ENCODE data around the gene PEAK1.
A peak's percentile ranks its signal among the peaks of the same experiment; 100 is the strongest.
"Not testable (repeated sequence)": the region's sequence is repeated elsewhere in the genome, so short reads cannot be mapped to it uniquely, and the experiment has no call there.

PEAK1 gene

GRCh38 chr15:77425104-77425503, 5.2 kb upstream of the PEAK1 start:
- no peak for DNase-seq (ENCODE audit: extremely low spot score, insufficient read length, low read depth)
- FAIRE-seq = no peak

- FAIRE-seq (no peak), DNase-seq (ENCODE audit: extremely low spot score, insufficient read length, low read depth) (no peak)
Observed at GRCh38 chr15:77421370-77421700, 1.4 kb upstream of the PEAK1 start.

GRCh38 chr15:77420610-77421369, 886 bp upstream of the PEAK1 start, which contains the start of gene HMG20A:
HMG20A (plus strand) TSS chr15:77420888; CDS start chr15:77458408, 37,520 bp downstream.
- DNase-seq (ENCODE audit: extremely low spot score, insufficient read length, low read depth) (no peak), FAIRE-seq (no peak)

- FAIRE-seq (peak; percentile 44), DNase-seq (ENCODE audit: extremely low spot score, insufficient read length, low read depth) (no peak)
Observed at GRCh38 chr15:77418966-77419835, 703 bp downstream of the PEAK1 start.

- FAIRE-seq = no peak
- DNase-seq (ENCODE audit: extremely low spot score, insufficient read length, low read depth) = no peak
Observed at GRCh38 chr15:77418391-77418965, 1.4 kb downstream of the PEAK1 start.

- no peak for FAIRE-seq
- DNase-seq (ENCODE audit: extremely low spot score, insufficient read length, low read depth) = no peak
Observed at GRCh38 chr15:77417602-77418001, 2.3 kb downstream of the PEAK1 start.

GRCh38 chr15:77416954-77417353, 3.0 kb downstream of the PEAK1 start:
- no peak for DNase-seq (ENCODE audit: extremely low spot score, insufficient read length, low read depth)
- FAIRE-seq = no peak

GRCh38 chr15:77416148-77416455, 3.8 kb downstream of the PEAK1 start:
- no peak for DNase-seq (ENCODE audit: extremely low spot score, insufficient read length, low read depth)
- FAIRE-seq = no peak

- no peak for FAIRE-seq
- DNase-seq (ENCODE audit: extremely low spot score, insufficient read length, low read depth) = no peak
Observed at GRCh38 chr15:77415450-77416147, 4.3 kb downstream of the PEAK1 start.

- no peak for FAIRE-seq
- no peak for DNase-seq (ENCODE audit: extremely low spot score, insufficient read length, low read depth)
Observed at GRCh38 chr15:77414789-77415442, 5.0 kb downstream of the PEAK1 start.

- DNase-seq (ENCODE audit: extremely low spot score, insufficient read length, low read depth) = no peak
- no peak for FAIRE-seq
Observed at GRCh38 chr15:77413699-77414349, 6.1 kb downstream of the PEAK1 start.

- FAIRE-seq = no peak
- no peak for DNase-seq (ENCODE audit: extremely low spot score, insufficient read length, low read depth)
Observed at GRCh38 chr15:77412972-77413698, 6.8 kb downstream of the PEAK1 start.

GRCh38 chr15:77411619-77411976, 8.3 kb downstream of the PEAK1 start:
- DNase-seq (ENCODE audit: extremely low spot score, insufficient read length, low read depth) (no peak), FAIRE-seq (no peak)

- DNase-seq (ENCODE audit: extremely low spot score, insufficient read length, low read depth) = no peak
- peak; percentile 73 for FAIRE-seq
Observed at GRCh38 chr15:77410701-77411618, 8.9 kb downstream of the PEAK1 start.

GRCh38 chr15:77410157-77410500, 9.8 kb downstream of the PEAK1 start:
- not testable (repeated sequence) for DNase-seq (ENCODE audit: extremely low spot score, insufficient read length, low read depth); FAIRE-seq

- FAIRE-seq (peak; percentile 92), DNase-seq (ENCODE audit: extremely low spot score, insufficient read length, low read depth) (no peak)
Observed at GRCh38 chr15:77409259-77410156, 10.4 kb downstream of the PEAK1 start.

GRCh38 chr15:77406846-77407245, 13.1 kb downstream of the PEAK1 start:
- no peak for DNase-seq (ENCODE audit: extremely low spot score, insufficient read length, low read depth)
- no peak for FAIRE-seq
